Body of pancreas (tissue), 4 donors: ENCODE measurements around the gene HUNK. TPM values are rescaled to one million over a fixed set of nuclear protein-coding genes. Genes with fewer than 3 reads are reported as not detected.
A peak's percentile ranks its signal among the peaks of the same experiment; 100 is the strongest.

Experiments used
- ATAC-seq: fragments of 150-250 bp; one replicate; pipeline ENCODE4 v1.9.1; 2016
- DNase-seq, 4 donors: peaks; one replicate each; pipeline ENCODE4 v3.0.0-alpha.2; 2019
- H3K27ac ChIP-seq, 4 donors: fragments of 200-600 bp; sonication (generic); 1 replicate in 3 of 4; 2 replicates in 1 of 4; pipeline versions ENCODE4 v1.5.1 to v1.6.1; 2016 to 2019; ENCODE audit warnings: mild to moderate bottlenecking in 1 of 4, mixed read lengths in 1 of 4, moderate library complexity in 1 of 4
- H3K27me3 ChIP-seq, 2 donors: fragments of 200-600 bp; sonication (generic); one replicate each; pipeline ENCODE4 v1.6.0; 2016; ENCODE audit warnings: mild to moderate bottlenecking in 1 of 2
- H3K36me3 ChIP-seq, 2 donors: fragments of 200-600 bp; sonication (generic); replicated peaks in 1 of 2; 2 replicates each; pipeline ENCODE4 v1.5.1; 2016; ENCODE audit warnings: low read depth in 2 of 2; ENCODE audit not compliant: insufficient read depth in 1 of 2
- H3K4me1 ChIP-seq: fragments of 200-600 bp; sonication (generic); one replicate; pipeline ENCODE4 v1.6.0; 2016
- H3K4me3 ChIP-seq, 2 donors: fragments of 200-600 bp; sonication (generic); 1 replicate in 1 of 2; 2 replicates in 1 of 2; pipeline ENCODE4 v1.5.1; 2016 to 2019
- H3K9me3 ChIP-seq, 3 donors: fragments of 200-600 bp; sonication (generic); 1 replicate in 2 of 3; 2 replicates in 1 of 3; pipeline ENCODE4 v1.5.1; 2016
- POLR2A ChIP-seq, 3 donors: fragments of 450-650 bp; IDR thresholded peaks; one replicate each; pipeline ENCODE4 v1.6.1; 2016; ENCODE audit warnings: antibody characterized with exemption in 3 of 3, mild to moderate bottlenecking in 2 of 3
- WGBS, 2 donors: methylation state at CpG; one replicate each; pipeline ENCODE4 v1.1.5; 2017; 5-methylcytosine and 5-hydroxymethylcytosine counted together
- intact Hi-C: fragments of 100-400 bp; cut with DNase I; formaldehyde crosslinking; loops from one replicate; pipeline ENCODE4 v1.15.1; 2023
- total RNA-seq, 2 donors: library from RNA; depleted of rRNA; stranded (reverse); fragments of >200 nt; gene quantifications; one replicate each; pipeline ENCODE4 v1.1.0, GENCODE V29; 2016
- TF ChIP-seq, protein P1 (sequence below), 7 experiments: fragments of 450-650 bp in 4 of 7; fragments of 200-600 bp in 3 of 7; sonication (generic) in 3 of 7; IDR thresholded peaks; one replicate each; pipeline ENCODE4 v1.5.1; 2016 to 2019; ENCODE audit warnings: antibody characterized with exemption in 7 of 7

Gene HUNK
- total RNA-seq, 2 donors from 2014 or later, result 6.7 to 9.2 TPM

DNA sequence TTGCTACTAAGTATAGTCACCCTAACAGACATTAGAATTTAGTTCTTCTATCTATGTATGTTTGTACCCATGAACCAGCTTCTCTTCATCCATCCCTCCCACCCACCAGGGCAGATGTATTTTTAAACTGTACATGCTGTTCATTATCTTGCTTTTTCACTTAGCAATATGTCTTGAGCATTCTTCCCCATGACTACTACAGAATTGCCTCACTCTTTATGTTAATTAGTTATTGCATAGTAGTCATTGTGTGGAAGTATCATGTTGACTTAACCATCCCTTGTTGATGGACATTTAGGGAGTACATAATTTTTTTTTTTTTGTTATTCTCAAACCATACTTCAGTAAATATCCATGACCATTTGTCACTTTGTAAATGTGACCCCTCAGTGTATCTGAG is 9.9 kb downstream of the HUNK start:
- H3K9me3 ChIP-seq, result no peaks in the 10 kb centered on the region
- ATAC-seq (no peak), DNase-seq (no peak)
- intact Hi-C loops, result no loop called here
- no peaks in the 10 kb centered on the region for H3K36me3 ChIP-seq
- no peak overlapping the region for H3K27ac ChIP-seq
- no peak for TF ChIP-seq POLR2A (IDR thresholded peaks at IDR 0.05)
- H3K27me3 ChIP-seq, result no peaks in the 10 kb centered on the region
- H3K4me3 ChIP-seq, result no peak overlapping the region
- peaks cover 55% of the 10 kb centered on the region for H3K4me1 ChIP-seq

DNA sequence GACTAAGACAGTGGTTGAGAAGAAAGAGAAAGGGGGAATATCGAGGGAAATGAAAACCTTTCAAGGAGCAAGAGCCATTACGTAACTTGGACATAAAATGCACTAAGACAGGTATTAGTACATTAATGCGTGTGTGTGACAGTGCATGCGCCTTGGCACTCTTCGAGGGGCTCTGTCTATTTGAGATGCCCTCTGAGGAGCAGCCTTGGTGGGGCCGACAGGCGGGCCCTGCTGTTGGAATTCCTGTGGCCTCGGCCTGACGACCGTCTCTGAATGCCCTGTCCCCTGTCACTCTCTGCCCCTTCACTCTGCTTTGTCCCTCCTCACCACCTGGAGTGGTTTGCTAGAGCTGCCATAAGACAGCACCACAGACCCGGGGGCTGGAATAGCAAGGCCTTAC is 12.3 kb downstream of the HUNK start:
- peaks cover 51% of the 10 kb centered on the region for H3K4me1 ChIP-seq
- WGBS, 2 donors, result 93 to 98% methylated on average over 11 of the region's 11 CpGs
- H3K27me3 ChIP-seq, result no peaks in the 10 kb centered on the region
- intact Hi-C loops, result no loop called here
- TF ChIP-seq, protein P1, sequence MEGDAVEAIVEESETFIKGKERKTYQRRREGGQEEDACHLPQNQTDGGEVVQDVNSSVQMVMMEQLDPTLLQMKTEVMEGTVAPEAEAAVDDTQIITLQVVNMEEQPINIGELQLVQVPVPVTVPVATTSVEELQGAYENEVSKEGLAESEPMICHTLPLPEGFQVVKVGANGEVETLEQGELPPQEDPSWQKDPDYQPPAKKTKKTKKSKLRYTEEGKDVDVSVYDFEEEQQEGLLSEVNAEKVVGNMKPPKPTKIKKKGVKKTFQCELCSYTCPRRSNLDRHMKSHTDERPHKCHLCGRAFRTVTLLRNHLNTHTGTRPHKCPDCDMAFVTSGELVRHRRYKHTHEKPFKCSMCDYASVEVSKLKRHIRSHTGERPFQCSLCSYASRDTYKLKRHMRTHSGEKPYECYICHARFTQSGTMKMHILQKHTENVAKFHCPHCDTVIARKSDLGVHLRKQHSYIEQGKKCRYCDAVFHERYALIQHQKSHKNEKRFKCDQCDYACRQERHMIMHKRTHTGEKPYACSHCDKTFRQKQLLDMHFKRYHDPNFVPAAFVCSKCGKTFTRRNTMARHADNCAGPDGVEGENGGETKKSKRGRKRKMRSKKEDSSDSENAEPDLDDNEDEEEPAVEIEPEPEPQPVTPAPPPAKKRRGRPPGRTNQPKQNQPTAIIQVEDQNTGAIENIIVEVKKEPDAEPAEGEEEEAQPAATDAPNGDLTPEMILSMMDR (IDR thresholded peaks at IDR 0.05), result no peak
- TF ChIP-seq POLR2A (IDR thresholded peaks at IDR 0.05), result no peak
- H3K27ac ChIP-seq, result no peak overlapping the region
- no peaks in the 10 kb centered on the region for H3K36me3 ChIP-seq
- no peak for DNase-seq
- no peaks in the 10 kb centered on the region for H3K9me3 ChIP-seq
- no peak for ATAC-seq
- H3K4me3 ChIP-seq, result no peak overlapping the region

DNA sequence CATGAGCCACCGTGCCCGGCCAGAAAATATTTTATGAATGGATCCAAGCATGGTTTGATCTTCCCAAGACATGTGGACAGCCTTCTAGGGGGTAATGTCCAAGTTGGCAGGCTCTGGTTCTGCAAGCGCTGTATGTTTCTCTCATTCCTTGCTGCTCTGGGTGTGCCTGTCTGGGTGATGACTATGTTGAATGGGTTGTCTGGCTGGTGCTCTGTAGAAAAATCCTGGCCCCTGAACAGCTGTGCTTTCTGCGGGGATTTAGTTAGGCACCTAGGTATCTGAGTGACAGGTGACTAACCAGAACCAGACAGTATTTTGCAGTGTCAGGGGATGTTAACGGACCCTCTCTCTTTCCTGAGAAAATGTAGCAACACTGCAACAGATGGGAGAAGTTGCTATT is 14.1 kb downstream of the HUNK start:
- 81 to 87% methylated on average over 3 to 5 of the region's 5 CpGs for WGBS, 2 donors
- Histone ChIP-seq H3K27ac (peak overlapping the region in 2 of 4 donors; percentile 33 to 83), H3K4me1 (peaks cover 48% of the 10 kb centered on the region), H3K36me3 (no peaks in the 10 kb centered on the region), H3K27me3 (no peaks in the 10 kb centered on the region), H3K9me3 (no peaks in the 10 kb centered on the region), H3K4me3 (no peak overlapping the region)
- intact Hi-C loops, result no loop called here
- no peak for ATAC-seq
- DNase-seq, result no peak
- no peak for TF ChIP-seq POLR2A (IDR thresholded peaks at IDR 0.05)

DNA sequence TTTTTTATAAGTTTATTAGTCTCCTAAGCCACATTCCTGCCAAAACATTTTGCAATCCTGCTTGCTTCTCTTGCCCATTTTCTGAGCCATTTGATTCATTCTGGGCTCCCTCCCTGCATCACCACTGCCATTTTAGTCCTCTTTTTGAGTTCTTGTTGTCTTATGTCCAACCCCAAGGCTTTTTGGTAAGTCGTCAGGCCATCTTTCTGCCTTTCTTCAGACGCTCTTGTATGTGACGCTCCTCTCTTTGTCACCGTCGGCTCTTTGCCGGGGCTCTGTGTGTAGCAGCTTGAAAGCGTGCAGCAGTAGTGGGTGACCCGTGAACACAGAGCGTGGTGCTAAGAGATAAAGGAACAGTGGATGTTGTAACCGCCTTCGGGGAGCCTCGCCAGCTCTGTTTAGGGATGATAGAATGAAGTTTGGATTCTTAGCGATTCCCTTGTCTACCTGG is 14.6 kb downstream of the HUNK start:
- intact Hi-C loops, result no loop called here
- Histone ChIP-seq H3K4me1 (peaks cover 48% of the 10 kb centered on the region), H3K27ac (peak overlapping the region in 3 of 4 donors; percentile 15 to 84 (median 83)), H3K27me3 (no peaks in the 10 kb centered on the region), H3K36me3 (no peaks in the 10 kb centered on the region), H3K4me3 (no peak overlapping the region), H3K9me3 (no peaks in the 10 kb centered on the region)
- TF ChIP-seq POLR2A (IDR thresholded peaks at IDR 0.05), result no peak
- 54 to 68% methylated on average over 13 of the region's 13 CpGs for WGBS, 2 donors
- no peak for ATAC-seq
- DNase-seq, result peak in 1 of 4 donors; percentile 46

DNA sequence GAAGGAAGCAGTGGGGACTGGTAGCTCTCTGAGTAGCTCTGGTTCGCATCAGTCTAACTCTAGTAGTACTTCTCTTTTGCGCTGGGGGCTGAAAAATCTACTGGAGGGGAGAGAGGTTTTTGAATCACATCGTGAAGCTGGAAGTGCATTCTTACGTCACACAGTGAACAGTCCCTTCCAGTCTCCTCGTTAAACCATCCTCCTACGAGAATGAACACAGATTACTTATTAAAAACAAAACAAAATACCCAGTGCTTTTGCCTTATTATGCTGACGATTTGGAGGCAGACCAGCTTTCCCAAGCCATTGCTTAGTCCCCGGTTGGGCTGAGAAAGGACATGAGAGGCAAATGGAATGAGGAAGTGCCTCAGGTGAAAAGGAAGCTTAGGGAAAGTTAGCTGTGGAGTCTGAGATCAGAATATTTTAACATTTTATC is 16.1 kb downstream of the HUNK start:
- peak; percentile 62 to 75 (median 66) for DNase-seq
- Histone ChIP-seq H3K27me3 (no peaks in the 10 kb centered on the region), H3K9me3 (no peaks in the 10 kb centered on the region), H3K27ac (peak overlapping the region; percentile 47 to 84 (median 82)), H3K4me3 (no peak overlapping the region), H3K36me3 (no peaks in the 10 kb centered on the region), H3K4me1 (peaks cover 62% of the 10 kb centered on the region)
- TF ChIP-seq, protein P1 (IDR thresholded peaks at IDR 0.05), result peak in 3 of 7 experiments; percentile 6 to 29 (median 23)
- peak in 1 of 3 donors; percentile 30 for TF ChIP-seq POLR2A (IDR thresholded peaks at IDR 0.05)
- 17 to 22% methylated on average over 8 of the region's 8 CpGs for WGBS, 2 donors
- intact Hi-C loops, result no loop called here
- ATAC-seq, result peak; percentile 89

DNA sequence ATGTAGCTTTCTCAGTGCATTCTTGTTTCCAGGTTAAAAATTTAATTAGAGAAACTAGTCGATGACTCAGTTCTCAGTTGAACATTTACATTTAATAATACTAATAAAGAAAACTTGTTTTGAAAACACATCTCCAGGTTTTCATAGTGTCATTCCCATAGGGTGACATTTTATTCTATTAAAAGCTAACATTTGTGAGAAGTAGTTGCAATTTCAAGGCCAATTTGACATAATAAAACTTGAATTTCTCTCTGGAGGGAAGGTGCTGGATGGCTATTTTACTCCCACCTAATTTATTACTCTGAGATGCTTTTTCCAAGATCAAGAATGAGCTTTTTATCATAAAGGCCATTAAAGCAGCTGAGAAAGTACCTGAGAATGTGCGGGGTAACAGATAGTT is 16.6 kb downstream of the HUNK start:
- ATAC-seq (no peak), DNase-seq (no peak)
- Histone ChIP-seq H3K4me1 (peaks cover 67% of the 10 kb centered on the region), H3K4me3 (no peak overlapping the region), H3K27ac (peak overlapping the region; percentile 47 to 84 (median 82)), H3K36me3 (no peaks in the 10 kb centered on the region), H3K27me3 (no peaks in the 10 kb centered on the region), H3K9me3 (no peaks in the 10 kb centered on the region)
- WGBS, 2 donors, result 46 to 57% methylated on average over 2 of the region's 2 CpGs
- no peak for TF ChIP-seq POLR2A (IDR thresholded peaks at IDR 0.05)
- TF ChIP-seq, protein P1 (IDR thresholded peaks at IDR 0.05), result no peak
- intact Hi-C loops, result no loop called here
